Tibial artery (tissue), 4 donors: ENCODE data around the gene RIC1.

Experiments
- DNase-seq, 2 donors: peaks; one replicate each; pipeline ENCODE4 v3.0.0-alpha.2; 2019
- H3K27ac ChIP-seq, 2 donors: fragments of 200-600 bp; sonication (generic) in 1 of 2; 1 replicate in 1 of 2; 2 replicates in 1 of 2; pipeline ENCODE4 v1.5.1; 2018 to 2019; ENCODE audit warnings: mild to moderate bottlenecking in 1 of 2
- H3K27me3 ChIP-seq, 2 donors: fragments of 200-600 bp; sonication (generic) in 1 of 2; one replicate each; pipeline versions ENCODE4 v1.5.1 to v1.6.0; 2016 to 2019
- H3K36me3 ChIP-seq, 3 donors: fragments of 200-600 bp; sonication (generic) in 2 of 3; one replicate each; pipeline ENCODE4 v1.5.1; 2016 to 2019; ENCODE audit warnings: mild to moderate bottlenecking in 2 of 3
- H3K4me1 ChIP-seq, 4 donors: fragments of 200-600 bp; sonication (generic) in 2 of 4; 1 replicate in 3 of 4; 2 replicates in 1 of 4; pipeline ENCODE4 v1.5.1; 2016 to 2019
- H3K4me3 ChIP-seq, 2 donors: fragments of 200-600 bp; sonication (generic) in 1 of 2; 1 replicate in 1 of 2; 2 replicates in 1 of 2; pipeline ENCODE4 v1.5.1; 2018 to 2019; ENCODE audit warnings: mild to moderate bottlenecking in 2 of 2
- H3K9me3 ChIP-seq, 3 donors: fragments of 200-600 bp; sonication (generic) in 1 of 3; one replicate each; pipeline ENCODE4 v1.5.1; 2016 to 2019
- intact Hi-C: fragments of 100-400 bp; cut with DNase I; formaldehyde crosslinking; loops from one replicate; pipeline ENCODE4 v1.15.0; 2023; ENCODE audit warnings: low total_unique reads
- TF ChIP-seq, protein P1 (sequence below), 2 experiments: fragments of 200-600 bp in 1 of 2; fragments of 450-650 bp in 1 of 2; IDR thresholded peaks; one replicate each; pipeline ENCODE4 v1.5.1; 2017 to 2019; ENCODE audit warnings: antibody characterized with exemption in 2 of 2, mild to moderate bottlenecking in 1 of 2, moderate library complexity in 1 of 2

The RIC1 gene

DNA sequence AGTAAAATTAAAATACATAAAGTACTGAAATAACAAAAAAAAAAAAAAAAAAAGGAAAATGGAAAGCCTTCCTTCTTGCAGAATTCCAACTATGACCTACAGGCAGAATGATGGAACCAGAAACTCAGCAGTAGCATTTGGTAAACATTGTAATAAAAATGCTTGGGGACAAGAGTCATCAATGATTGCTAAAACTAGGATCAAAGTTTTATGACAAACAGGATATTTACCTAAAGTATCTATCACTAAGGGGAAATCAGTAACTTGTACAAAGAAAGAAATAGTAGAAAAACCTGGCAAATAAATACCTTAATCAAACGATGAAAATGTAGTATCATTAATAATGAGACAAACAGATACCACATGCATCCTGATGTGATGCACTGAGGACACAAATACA is 186.6 kb downstream of the RIC1 start:
- TF ChIP-seq, protein P1, sequence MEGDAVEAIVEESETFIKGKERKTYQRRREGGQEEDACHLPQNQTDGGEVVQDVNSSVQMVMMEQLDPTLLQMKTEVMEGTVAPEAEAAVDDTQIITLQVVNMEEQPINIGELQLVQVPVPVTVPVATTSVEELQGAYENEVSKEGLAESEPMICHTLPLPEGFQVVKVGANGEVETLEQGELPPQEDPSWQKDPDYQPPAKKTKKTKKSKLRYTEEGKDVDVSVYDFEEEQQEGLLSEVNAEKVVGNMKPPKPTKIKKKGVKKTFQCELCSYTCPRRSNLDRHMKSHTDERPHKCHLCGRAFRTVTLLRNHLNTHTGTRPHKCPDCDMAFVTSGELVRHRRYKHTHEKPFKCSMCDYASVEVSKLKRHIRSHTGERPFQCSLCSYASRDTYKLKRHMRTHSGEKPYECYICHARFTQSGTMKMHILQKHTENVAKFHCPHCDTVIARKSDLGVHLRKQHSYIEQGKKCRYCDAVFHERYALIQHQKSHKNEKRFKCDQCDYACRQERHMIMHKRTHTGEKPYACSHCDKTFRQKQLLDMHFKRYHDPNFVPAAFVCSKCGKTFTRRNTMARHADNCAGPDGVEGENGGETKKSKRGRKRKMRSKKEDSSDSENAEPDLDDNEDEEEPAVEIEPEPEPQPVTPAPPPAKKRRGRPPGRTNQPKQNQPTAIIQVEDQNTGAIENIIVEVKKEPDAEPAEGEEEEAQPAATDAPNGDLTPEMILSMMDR (IDR thresholded peaks at IDR 0.05) = no peak
- no peak overlapping the region for H3K4me3 ChIP-seq
- intact Hi-C loops = no loop called here
- H3K4me1 ChIP-seq = no peaks in the 10 kb centered on the region
- H3K27me3 ChIP-seq = no peaks in the 10 kb centered on the region
- H3K27ac ChIP-seq = no peak overlapping the region
- no peak for DNase-seq
- no peaks in the 10 kb centered on the region for H3K9me3 ChIP-seq
- H3K36me3 ChIP-seq = peaks cover 0 to 33% (median 16%) of the 10 kb centered on the region in 3 donors

DNA sequence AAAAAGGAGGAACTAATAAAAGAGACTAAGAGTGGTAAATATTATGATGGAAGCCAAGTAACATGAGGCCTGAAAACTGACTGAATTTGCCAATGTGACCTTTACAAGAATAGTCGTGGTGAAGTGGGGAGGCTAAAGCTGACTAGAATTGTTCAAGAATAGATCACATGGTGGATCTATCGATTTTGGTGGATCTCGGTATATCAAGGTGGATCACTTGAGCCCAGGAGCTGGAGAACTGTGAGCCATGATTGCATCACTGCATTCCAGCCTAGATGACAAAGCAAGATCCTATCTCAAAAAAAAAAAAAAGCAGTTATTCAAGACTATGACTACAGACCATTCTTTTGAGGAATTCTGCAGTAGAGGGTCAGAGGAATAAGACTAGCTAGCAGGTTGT is 189.0 kb downstream of the RIC1 start:
- no peaks in the 10 kb centered on the region for H3K4me1 ChIP-seq
- H3K27ac ChIP-seq = no peak overlapping the region
- TF ChIP-seq, protein P1 (IDR thresholded peaks at IDR 0.05) = no peak
- intact Hi-C loops = no loop called here
- no peak overlapping the region for H3K4me3 ChIP-seq
- H3K9me3 ChIP-seq = no peaks in the 10 kb centered on the region
- H3K27me3 ChIP-seq = no peaks in the 10 kb centered on the region
- DNase-seq = no peak
- peaks cover 14 to 25% (median 14%) of the 10 kb centered on the region in 3 donors for H3K36me3 ChIP-seq

DNA sequence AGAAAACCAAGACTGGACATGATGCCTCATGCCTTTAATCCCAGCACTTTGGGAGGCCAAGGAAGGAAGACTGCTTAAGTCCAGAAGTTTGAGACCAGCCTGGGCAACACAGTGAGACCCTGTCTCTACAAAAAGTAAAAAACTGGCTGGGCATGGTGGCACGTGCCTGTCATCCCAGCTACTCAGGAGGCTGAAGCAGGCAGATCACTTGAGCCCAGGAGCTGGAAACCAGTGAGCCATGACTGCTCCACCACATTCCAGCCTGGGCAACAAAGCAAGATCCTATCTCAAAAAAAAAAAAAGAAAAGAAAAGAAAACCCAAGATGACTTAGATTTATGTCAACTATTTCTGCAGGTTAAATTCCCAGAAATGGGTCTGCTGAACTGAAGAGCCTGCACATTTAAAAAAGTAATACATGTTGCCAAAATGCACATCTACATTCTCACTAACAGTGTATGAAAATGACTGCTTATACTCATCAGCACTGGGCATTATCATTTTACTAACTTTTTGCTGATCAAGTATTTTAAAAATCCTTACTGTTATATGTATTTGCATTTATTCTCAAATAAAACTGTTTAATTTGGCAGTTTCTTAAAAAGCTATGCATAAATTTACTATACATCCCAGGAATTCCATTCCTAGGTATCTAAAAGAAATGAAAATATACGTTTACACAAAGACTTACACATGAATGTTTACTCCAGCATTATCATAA is 189.7 kb downstream of the RIC1 start:
- TF ChIP-seq, protein P1 (IDR thresholded peaks at IDR 0.05) = no peak
- no peak for DNase-seq
- no peak overlapping the region for H3K27ac ChIP-seq

DNA sequence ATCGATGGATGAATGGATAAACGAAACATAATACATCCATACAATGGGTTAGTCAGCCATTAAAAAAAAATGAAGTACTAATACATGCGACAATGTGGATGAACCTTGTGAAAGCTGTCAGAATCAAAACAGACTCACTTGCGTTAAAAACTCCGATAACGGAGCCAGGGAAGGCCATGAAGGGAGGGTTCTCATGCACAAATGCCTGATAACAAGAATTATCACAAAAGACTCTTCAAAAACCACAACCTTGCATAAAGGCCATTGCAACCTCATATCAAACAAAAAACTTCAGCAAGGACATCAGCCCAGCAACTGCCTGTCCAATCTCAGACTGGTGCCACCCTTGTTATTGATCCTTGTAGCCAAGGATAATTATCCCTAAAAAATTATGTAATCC is 190.3 kb downstream of the RIC1 start:
- no peaks in the 10 kb centered on the region for H3K4me1 ChIP-seq
- no peak for DNase-seq
- H3K27me3 ChIP-seq = no peaks in the 10 kb centered on the region
- H3K27ac ChIP-seq = no peak overlapping the region
- TF ChIP-seq, protein P1 (IDR thresholded peaks at IDR 0.05) = no peak
- no peaks in the 10 kb centered on the region for H3K9me3 ChIP-seq
- intact Hi-C loops = no loop called here
- no peak overlapping the region for H3K4me3 ChIP-seq
- H3K36me3 ChIP-seq = peaks cover 10 to 33% (median 23%) of the 10 kb centered on the region in 3 donors

More for the DNA sequence above, 189.7 kb downstream of the RIC1 start:
- Histone ChIP-seq H3K36me3 (peaks cover 12 to 32% (median 17%) of the 10 kb centered on the region in 3 donors), H3K4me1 (no peaks in the 10 kb centered on the region), H3K27me3 (no peaks in the 10 kb centered on the region), H3K9me3 (no peaks in the 10 kb centered on the region), H3K4me3 (no peak overlapping the region)
- intact Hi-C loops = no loop called here

DNA sequence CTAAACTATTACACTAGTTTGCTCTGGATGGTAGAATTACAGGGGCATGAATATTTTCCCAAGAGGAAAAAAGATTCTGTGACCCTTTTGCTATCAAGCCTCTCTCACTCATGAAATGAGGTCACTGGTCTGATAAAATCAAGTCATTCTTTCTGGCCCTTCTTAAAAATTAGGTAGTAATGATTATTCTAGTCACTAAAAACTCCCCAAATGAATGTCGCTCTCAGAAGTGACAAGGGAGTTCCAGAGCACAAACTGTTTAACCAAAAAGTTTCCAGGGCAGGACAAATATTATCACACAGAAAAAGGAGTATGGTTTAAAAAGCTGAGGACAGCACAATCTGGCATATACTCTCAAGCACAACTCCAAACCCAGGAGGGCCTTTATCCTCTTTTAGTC is 191.5 kb downstream of the RIC1 start:
- Histone ChIP-seq H3K4me3 (no peak overlapping the region), H3K9me3 (no peaks in the 10 kb centered on the region), H3K27ac (no peak overlapping the region), H3K4me1 (no peaks in the 10 kb centered on the region), H3K27me3 (no peaks in the 10 kb centered on the region), H3K36me3 (peaks cover 6 to 39% (median 23%) of the 10 kb centered on the region in 3 donors)
- no peak for DNase-seq
- TF ChIP-seq, protein P1 (IDR thresholded peaks at IDR 0.05) = no peak
- intact Hi-C loops = no loop called here
